Measurements from ENCODE around the gene HERC3.

Gene HERC3

DNA sequence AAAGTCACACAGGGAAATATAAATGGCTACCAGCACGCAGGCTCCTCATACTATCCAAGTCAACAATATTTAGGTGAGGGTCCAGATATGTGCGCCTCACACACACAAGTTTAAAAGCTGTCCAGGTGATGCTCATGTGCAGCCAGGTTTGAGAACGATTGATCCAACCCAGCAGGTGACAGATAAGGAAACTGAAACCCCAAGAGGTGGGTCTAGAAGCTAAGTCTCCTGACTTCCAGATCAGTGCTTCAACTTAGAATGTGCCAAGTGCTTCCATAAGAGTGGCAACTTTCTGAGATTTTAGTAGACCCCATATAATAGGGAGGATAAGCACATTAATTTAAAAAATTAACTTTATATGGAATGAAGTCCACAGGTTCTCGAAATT lies 159.8 kb downstream of the HERC3 start:
- TF ChIP-seq, protein P1, sequence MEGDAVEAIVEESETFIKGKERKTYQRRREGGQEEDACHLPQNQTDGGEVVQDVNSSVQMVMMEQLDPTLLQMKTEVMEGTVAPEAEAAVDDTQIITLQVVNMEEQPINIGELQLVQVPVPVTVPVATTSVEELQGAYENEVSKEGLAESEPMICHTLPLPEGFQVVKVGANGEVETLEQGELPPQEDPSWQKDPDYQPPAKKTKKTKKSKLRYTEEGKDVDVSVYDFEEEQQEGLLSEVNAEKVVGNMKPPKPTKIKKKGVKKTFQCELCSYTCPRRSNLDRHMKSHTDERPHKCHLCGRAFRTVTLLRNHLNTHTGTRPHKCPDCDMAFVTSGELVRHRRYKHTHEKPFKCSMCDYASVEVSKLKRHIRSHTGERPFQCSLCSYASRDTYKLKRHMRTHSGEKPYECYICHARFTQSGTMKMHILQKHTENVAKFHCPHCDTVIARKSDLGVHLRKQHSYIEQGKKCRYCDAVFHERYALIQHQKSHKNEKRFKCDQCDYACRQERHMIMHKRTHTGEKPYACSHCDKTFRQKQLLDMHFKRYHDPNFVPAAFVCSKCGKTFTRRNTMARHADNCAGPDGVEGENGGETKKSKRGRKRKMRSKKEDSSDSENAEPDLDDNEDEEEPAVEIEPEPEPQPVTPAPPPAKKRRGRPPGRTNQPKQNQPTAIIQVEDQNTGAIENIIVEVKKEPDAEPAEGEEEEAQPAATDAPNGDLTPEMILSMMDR (IDR thresholded peaks at IDR 0.05; ENCODE audit: control insufficient read depth, extremely low read depth, insufficient read depth): no peak
- H3K4me3 ChIP-seq (ENCODE audit: low read depth, low read length): no peak overlapping the region
- DNase-seq (ENCODE audit: low read depth): no peak

DNA sequence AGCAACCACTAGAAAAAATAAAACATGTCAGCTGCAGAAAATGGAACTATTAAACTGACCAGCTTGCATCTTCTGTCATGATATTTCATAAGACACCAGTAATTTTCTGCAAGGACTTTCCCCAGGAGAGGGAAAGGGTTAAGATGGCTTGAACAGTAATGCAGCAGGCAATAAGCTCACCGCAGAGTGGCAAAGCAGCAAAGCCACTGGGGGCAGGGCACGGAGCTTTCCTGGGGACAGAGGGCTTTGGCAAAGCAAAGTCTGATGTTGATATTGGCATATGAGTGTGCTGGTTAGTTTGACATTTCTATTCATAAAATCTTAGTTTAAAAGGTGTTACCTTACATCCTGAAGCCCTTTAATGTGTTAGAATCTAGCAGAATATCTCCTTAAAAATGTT lies 160.5 kb downstream of the HERC3 start:
- no peak for DNase-seq (ENCODE audit: low read depth)
- no peak overlapping the region for H3K4me3 ChIP-seq (ENCODE audit: low read depth, low read length)
- TF ChIP-seq, protein P1 (IDR thresholded peaks at IDR 0.05; ENCODE audit: control insufficient read depth, extremely low read depth, insufficient read depth): no peak

DNA sequence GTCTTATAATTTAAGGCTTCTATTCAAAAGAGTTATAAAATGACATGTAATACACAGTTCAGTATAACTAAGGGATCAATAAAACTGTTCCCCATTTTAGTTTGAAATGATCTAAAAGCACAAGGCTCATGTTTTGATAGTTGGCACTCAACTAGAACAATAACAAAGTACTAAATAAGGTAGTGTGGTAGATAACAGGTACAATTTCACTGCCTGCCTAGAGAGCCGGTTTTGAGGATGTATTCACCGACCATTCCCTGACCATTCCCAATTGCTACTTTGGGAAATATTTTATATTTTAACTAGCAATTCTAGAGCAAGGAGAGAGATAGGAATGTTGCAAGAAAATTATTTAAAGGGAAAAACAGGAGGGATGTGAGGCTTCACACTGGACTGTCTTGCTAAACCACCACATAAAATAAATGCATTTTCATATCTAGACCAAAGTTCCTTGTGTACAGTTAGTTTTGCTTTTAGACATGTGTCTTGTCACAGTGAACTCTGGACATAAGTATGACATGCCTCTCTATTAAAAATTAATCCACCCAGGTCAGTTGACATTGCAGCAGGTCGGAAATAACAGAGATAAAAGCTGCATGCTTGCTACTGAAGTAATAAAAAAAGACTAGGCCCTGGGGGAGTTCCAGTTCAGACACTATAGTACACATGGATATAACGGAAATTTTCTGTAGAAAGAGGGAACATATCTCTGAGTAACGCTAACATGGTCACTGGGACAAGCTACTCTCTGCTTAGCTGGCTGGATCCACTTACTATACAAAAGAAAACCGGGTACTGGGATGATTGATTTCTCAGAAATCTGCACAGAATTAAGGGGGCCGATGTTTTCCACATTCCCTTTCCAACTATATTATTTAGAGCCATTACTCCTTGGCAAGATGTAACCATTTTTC lies 161.6 kb downstream of the HERC3 start:
- DNase-seq (ENCODE audit: low read depth): no peak
- no peak overlapping the region for H3K4me3 ChIP-seq (ENCODE audit: low read depth, low read length)
- TF ChIP-seq, protein P1 (IDR thresholded peaks at IDR 0.05; ENCODE audit: control insufficient read depth, extremely low read depth, insufficient read depth): no peak

DNA sequence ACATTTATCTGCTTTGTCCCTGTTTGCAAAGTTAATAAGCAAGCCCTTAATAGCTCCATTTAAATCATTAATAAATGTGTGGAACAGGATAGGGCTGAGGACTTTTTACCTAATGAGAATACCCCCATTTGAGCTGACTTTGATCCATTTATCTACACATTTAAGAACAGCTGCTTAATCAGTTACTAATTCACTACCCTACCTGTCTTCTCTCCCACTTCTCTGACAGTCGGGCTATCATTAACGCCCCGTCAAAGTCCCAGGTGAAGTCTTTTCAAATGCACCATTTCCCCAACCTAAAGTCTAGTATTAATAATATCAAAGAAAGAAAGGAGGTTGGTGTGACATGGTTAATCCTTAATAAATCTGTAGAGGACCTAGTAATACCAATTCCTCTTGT lies 162.5 kb downstream of the HERC3 start:
- H3K4me3 ChIP-seq (ENCODE audit: low read depth, low read length): no peak overlapping the region
- TF ChIP-seq, protein P1 (IDR thresholded peaks at IDR 0.05; ENCODE audit: control insufficient read depth, extremely low read depth, insufficient read depth): no peak
- DNase-seq (ENCODE audit: low read depth): no peak

DNA sequence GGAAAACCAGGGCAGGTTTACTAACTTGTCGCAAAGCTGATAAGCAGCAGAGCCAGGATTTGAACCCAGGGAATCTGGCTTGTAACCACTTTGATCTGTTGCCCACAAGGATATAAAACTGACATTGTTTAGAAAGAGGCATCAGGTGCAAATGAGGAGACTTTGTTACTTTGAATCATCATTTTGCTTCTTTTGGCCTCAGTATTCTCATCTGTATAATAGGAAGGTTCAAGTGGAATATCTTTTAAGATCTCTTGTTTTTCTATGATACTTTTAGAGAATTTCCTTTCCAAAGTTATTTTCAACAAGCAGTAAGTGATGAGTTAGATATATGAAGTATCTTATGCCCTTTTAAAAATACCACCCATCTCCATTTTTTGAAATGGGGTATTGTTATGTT lies 163.2 kb downstream of the HERC3 start:
- H3K4me3 ChIP-seq (ENCODE audit: low read depth, low read length): no peak overlapping the region

DNA sequence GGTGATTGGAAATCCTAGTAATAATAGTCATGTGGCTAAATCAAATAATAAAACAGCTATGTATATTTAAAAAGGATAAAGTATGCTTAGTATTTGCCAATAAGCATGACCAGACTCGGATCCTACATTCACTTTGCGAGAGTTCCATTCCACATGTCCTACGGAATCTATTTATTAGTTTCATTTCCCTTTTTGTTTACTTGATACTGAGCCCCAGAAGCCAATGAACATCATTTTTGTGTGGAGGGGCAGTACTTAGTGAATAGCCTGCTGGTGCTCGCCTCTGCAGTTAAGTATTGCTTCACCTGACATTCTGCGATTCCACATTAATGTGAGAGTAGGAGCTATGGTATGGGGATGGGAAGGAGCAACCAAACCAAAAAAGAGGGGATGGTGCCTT lies 163.9 kb downstream of the HERC3 start:
- no peak overlapping the region for H3K4me3 ChIP-seq (ENCODE audit: low read depth, low read length)
- TF ChIP-seq, protein P1 (IDR thresholded peaks at IDR 0.05; ENCODE audit: control insufficient read depth, extremely low read depth, insufficient read depth): no peak
- DNase-seq (ENCODE audit: low read depth): peak; percentile 58

More for the DNA sequence above, 163.2 kb downstream of the HERC3 start:
- TF ChIP-seq, protein P1 (IDR thresholded peaks at IDR 0.05; ENCODE audit: control insufficient read depth, extremely low read depth, insufficient read depth): no peak
- no peak for DNase-seq (ENCODE audit: low read depth)

DNA sequence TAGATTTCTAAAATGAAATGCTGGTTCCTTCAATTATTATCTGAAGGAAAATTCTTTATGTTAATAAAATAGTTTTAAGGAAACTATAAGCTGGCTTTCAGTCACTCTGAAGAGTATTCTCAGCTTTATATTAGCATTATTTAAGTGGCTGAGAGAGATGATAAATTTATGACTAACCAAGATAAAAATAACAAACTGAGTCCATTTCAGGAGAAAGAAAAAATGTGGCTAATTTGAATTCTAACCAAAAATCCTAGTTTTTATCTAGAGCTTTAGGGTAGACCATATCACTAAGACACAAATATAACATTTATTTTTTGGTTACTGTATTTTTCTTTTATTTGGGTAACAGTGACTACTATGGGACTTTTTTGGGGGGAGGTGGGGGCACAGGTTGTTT lies 164.8 kb downstream of the HERC3 start:
- no peak overlapping the region for H3K4me3 ChIP-seq (ENCODE audit: low read depth, low read length)
- TF ChIP-seq, protein P1 (IDR thresholded peaks at IDR 0.05; ENCODE audit: control insufficient read depth, extremely low read depth, insufficient read depth): no peak
- DNase-seq (ENCODE audit: low read depth): no peak
